GM21825 (cell line): ENCODE measurements around the gene GALNT5.

ENCODE experiments used
- ATAC-seq: cut with Tn5 transposase; IDR thresholded peaks from one replicate; pipeline ENCODE4 v1.9.1; 2021; ENCODE audit warnings: mild to moderate bottlenecking, moderate library complexity; ENCODE audit not compliant: unreplicated experiment

The GALNT5 gene

DNA sequence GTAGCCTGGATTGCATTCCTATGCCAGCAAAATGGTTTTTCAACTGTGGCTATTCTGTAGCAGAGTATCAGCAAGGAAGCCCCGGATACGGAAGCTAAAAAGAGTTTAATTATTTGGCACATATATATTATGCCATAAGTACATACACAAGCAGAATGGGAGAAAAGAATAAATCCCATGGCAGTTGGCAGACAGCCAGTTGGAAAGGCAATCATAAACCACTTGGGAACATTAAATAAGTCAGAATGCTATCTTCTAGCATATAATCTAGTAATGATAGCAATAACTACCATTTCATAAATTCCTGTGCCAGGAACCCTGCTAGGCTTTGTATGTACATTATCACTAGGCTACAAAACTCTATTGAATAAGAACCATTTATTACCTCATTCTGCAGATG is 26.0 kb downstream of the GALNT5 start:
- no peak for ATAC-seq

GRCh38 chr2:157287160-157287559 is 29.7 kb downstream of the GALNT5 start:
- no peak for ATAC-seq

DNA sequence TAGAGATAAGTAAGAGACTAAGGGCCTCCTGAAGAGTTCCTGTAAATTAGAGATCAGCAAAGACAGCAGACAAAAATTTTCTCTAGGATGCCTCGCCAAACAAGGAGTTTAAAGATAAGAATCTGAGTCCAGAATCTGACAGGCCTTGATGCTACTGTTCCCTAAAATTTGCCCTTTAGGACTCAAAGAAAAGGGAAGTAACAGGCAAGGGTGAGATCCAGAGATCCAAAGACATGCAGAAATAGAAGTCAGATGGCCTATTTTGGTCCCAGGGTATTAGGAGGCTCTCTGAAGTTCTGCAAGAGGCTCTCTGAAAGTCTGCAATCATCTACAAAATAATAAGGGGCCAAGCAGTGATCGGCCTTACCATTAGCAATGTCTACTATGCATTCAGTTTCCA is 33.0 kb downstream of the GALNT5 start:
- no peak for ATAC-seq

DNA sequence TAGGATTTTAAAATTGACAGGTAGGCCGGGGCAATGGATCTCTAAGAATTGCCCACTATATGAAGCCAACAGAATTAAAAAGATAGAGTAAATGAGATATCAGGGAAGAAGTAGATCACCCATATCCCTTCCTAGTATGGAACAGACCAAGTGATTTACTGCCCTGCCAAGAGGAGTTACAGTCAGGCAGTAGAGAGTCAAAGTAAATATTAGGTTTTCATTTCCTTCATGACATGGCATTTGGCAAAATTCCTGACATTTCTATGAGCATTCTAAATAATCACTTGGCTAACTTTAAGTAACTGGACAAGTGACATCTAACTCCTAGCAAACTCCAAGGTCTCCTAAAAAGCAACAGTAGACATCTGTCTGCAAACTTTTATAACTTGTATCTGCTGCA is 33.5 kb downstream of the GALNT5 start:
- no peak for ATAC-seq

GRCh38 chr2:157292853-157293252 is 35.3 kb downstream of the GALNT5 start:
- ATAC-seq: no peak

DNA sequence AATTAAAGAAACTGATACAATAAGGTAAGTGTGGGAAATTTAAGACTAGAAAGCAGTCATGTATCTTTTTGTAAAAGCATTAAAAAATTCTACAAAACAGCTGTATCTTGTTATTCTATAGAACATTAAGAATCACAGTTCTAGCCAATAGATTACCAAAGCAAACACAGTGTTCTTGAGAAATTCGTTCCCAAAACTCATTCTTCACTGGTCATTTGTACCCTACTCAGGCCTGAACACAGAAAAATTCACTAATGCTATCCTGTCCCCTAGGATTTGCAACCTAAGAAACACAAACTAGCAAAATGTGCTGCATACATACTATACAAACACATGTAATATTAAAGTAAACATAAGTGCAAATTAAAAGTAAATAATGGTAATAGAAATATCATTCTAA is 39.0 kb downstream of the GALNT5 start:
- no peak for ATAC-seq

- ATAC-seq: no peak
Observed at GRCh38 chr2:157296958-157297357, 39.5 kb downstream of the GALNT5 start.

- ATAC-seq: no peak
Observed at GRCh38 chr2:157301307-157301706, 43.8 kb downstream of the GALNT5 start.

DNA sequence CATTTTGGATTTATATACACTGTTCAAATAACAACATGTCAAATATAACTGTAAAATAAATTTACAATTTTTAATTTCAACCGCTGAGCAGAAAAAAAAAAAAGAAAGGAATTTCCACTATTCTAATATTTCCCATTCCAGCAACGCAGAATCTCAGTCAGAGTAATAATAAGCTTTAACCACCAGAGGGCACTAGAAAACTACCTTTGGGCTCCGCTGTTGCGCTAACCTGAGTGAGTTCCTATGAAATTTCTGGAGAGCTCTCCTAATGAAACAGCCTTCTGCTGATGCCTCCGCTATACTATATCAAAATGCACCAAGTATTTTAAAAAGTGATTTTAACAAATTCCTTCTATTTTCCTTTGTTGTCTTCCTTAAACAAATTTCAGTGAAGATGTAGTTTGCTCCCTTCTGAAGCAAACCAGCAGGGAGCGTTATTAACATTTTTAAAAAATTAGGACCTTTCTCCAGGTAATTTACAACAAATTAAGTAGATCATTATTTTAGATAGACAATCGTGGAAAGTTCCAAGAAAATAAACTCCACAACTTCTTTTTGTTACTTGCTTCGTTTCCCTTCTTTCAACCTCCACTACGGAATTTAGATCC is 45.1 kb downstream of the GALNT5 start:
- peak; percentile 79 for ATAC-seq

- no peak for ATAC-seq
Observed at GRCh38 chr2:157303612-157304011, 46.1 kb downstream of the GALNT5 start.

GRCh38 chr2:157304811-157305722 is 47.6 kb downstream of the GALNT5 start:
- no peak for ATAC-seq

- ATAC-seq: no peak
Observed at GRCh38 chr2:157305723-157306110, 48.2 kb downstream of the GALNT5 start.

DNA sequence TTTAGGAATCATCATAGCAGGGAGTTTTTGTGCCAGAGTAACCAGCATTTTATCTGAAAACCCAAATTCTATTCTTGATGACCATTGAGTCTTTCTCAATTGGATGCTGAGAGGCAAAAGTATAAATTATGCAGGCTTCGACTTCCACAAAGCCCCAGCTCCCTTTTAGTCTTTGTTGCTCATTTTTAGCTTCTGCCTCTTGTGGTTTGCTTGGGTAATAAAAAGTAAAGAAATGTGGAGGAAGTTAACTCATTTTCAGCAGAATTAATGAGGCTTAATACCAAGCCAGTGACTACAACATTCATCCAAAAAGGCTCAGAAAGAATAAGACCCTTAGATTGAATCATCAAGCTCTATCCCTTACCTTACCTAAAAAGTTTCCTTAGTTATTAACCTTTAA is 49.5 kb downstream of the GALNT5 start:
- ATAC-seq: no peak

DNA sequence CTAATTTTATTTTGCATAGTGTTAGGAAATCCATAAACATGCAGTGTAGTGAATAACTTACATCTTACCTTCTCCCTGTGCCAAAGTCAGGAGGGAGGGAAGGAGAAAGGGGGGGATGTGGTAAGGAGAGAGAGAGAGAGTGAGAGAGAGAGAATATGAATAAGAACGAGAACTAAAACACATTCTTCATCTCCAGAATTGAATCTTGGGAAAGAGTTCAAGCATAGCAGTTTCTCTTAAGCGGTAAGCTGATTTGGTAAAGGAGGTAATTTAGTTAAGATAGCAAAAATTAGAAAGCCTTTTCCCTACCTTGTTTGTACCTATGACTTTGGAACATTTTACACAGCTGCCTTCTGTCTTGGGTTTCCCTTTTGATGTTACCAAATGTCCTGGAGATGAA is 52.4 kb downstream of the GALNT5 start:
- no peak for ATAC-seq

- no peak for ATAC-seq
Observed at GRCh38 chr2:157311706-157312105, 54.2 kb downstream of the GALNT5 start.

GRCh38 chr2:157312866-157313486 is 55.5 kb downstream of the GALNT5 start:
- no peak for ATAC-seq

GRCh38 chr2:157315901-157316300 is 58.4 kb downstream of the GALNT5 start:
- no peak for ATAC-seq

DNA sequence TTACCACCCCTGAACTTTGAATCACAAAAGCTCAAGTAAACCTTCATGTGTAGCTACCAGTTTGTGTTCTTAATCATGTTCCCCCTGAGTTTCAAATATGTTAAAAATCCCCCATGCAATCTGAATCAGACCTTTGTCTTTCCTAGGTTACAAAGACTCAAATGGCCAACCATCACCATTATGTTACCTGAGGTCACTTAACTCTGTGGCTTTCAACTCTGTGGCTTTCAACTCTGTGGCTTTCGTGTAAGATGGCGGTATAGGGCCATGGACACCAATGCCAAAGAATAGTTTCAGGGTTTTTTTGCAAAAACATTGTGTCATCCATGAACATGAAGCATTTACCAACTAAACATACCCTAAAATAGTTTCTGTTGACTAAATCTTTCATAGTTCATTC is 61.4 kb downstream of the GALNT5 start:
- no peak for ATAC-seq

- no peak for ATAC-seq
Observed at GRCh38 chr2:157319795-157320194, 62.3 kb downstream of the GALNT5 start.

- no peak for ATAC-seq
Observed at GRCh38 chr2:157320409-157320808, 62.9 kb downstream of the GALNT5 start.

DNA sequence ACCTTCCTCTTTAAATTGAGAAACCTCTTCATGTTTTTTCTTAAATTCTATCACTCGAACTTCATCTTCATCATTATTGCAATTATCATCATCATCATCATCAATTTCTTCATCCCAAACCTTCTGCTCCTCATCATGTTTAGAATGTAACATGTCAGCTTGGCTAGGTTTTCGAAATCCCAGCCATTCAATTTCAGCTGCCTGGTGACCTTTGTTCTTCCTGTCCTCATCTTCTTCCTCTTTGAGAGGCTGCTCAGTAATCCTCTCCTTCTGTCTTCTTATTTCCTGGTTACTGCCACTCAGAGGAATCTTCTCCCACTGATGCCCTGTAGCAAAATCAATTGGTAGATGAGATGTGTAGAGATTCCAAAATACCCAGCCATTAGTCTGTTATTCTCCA is 64.0 kb downstream of the GALNT5 start:
- no peak for ATAC-seq

DNA sequence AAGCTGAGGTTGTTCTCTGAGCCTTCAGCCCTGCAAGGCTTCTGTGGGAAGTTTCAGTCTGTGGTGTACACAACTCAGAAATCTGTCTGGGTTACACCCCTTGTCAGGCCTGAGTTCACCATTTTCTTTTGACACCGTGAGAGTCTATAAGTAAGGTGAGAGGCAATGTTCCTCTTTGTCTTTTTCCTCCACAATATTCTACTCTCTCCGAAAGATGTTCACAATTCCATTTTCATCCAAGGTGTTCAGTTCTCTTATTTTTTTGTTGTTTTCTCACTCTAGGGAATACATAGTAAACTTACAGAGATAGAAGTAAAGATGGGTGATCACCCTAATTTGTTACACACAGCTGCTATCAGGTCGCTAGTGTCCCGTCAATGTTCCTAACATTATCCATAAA is 64.9 kb downstream of the GALNT5 start:
- ATAC-seq: no peak
